Breast epithelium (tissue), 3 donors: Measurements from ENCODE around the gene TRPM3.

Experiments used
- CTCF ChIP-seq, 3 donors: fragments of 450-650 bp; IDR thresholded peaks; one replicate each; pipeline ENCODE4 v1.5.1; 2016 to 2017; ENCODE audit warnings: antibody characterized with exemption in 3 of 3, mild to moderate bottlenecking in 3 of 3, moderate library complexity in 3 of 3
- POLR2A ChIP-seq: fragments of 450-650 bp; IDR thresholded peaks from one replicate; pipeline ENCODE4 v1.6.1; 2016; ENCODE audit warnings: antibody characterized with exemption, mild to moderate bottlenecking, moderate library complexity
- POLR2AphosphoS5 ChIP-seq, 3 donors: sonication (generic); formaldehyde crosslinking; IDR thresholded peaks; one replicate each; pipeline ENCODE4 v1.6.1; 2017; ENCODE audit warnings: antibody characterized with exemption in 3 of 3

GRCh38 chr9:70539001-70539400, 582.4 kb downstream of the TRPM3 start:
- TF ChIP-seq POLR2A = no peak
- TF ChIP-seq CTCF (IDR thresholded peaks at IDR 0.05) = no peak
- TF ChIP-seq POLR2AphosphoS5 (IDR thresholded peaks at IDR 0.05) = no peak
